SK-N-SH treated with all-trans-retinoic acid at 6 μM for 48 hours (cell line): ENCODE measurements around the gene TNS3.

Experiments used
- ATAC-seq: fragments of 200-7000 bp; cut with Tn5 transposase; 3 replicates; pipeline ENCODE4 v1.9.1; 2020; ENCODE audit warnings: mild to moderate bottlenecking, moderate library complexity
- ARNTL ChIP-seq: fragments of 450-650 bp; formaldehyde crosslinking; IDR thresholded peaks from 2 replicates; pipeline ENCODE4 v1.5.0; 2020; ENCODE audit warnings: low read depth, mild to moderate bottlenecking, moderate library complexity, borderline replicate concordance
- BACH2 ChIP-seq: fragments of 250-450 bp; sonication (Bioruptor Pico); IDR thresholded peaks from 2 replicates; pipeline ENCODE4 v1.9.0; 2021; ENCODE audit warnings: mild to moderate bottlenecking, borderline replicate concordance
- ESRRG ChIP-seq: fragments of 250-450 bp; sonication (Bioruptor Pico); IDR thresholded peaks from 2 replicates; pipeline ENCODE4 v1.6.1; 2021; ENCODE audit warnings: mild to moderate bottlenecking
- ISL1 ChIP-seq: fragments of 250-450 bp; sonication (Bioruptor Pico); IDR thresholded peaks from 2 replicates; pipeline ENCODE4 v2.1.2; 2022; ENCODE audit warnings: mild to moderate bottlenecking, moderate library complexity
- OSR1 ChIP-seq: fragments of 250-450 bp; sonication (Bioruptor Pico); IDR thresholded peaks from 2 replicates; pipeline ENCODE4 v1.8.0; 2022; ENCODE audit warnings: moderate library complexity, mild to moderate bottlenecking, inconsistent platforms
- PPARA ChIP-seq: fragments of 250-450 bp; sonication (Bioruptor Pico); IDR thresholded peaks from 2 replicates; pipeline ENCODE4 v1.5.0; 2020; ENCODE audit warnings: mild to moderate bottlenecking, borderline replicate concordance
- RARB ChIP-seq: fragments of 250-450 bp; sonication (Bioruptor Pico); IDR thresholded peaks from 2 replicates; pipeline ENCODE4 v1.8.0; 2021; ENCODE audit warnings: mild to moderate bottlenecking, moderate library complexity
- SNAI2 ChIP-seq: fragments of 250-450 bp; sonication (Bioruptor Pico); IDR thresholded peaks from 2 replicates; pipeline ENCODE4 v1.5.0; 2020; ENCODE audit warnings: mild to moderate bottlenecking, moderate library complexity
- ZC3H10 ChIP-seq: fragments of 250-450 bp; sonication (Bioruptor Pico); IDR thresholded peaks from 2 replicates; pipeline ENCODE4 v1.5.1; 2021; ENCODE audit warnings: mild to moderate bottlenecking, moderate library complexity
- ZFP3 ChIP-seq: fragments of 250-450 bp; sonication (Bioruptor Pico); IDR thresholded peaks from 2 replicates; pipeline ENCODE4 v1.5.0; 2020; ENCODE audit warnings: mild to moderate bottlenecking, moderate library complexity
- ZFP30 ChIP-seq: fragments of 450-650 bp; formaldehyde crosslinking; IDR thresholded peaks from 2 replicates; pipeline ENCODE4 v1.5.0; 2022; ENCODE audit warnings: mild to moderate bottlenecking, moderate library complexity
- ZNF565 ChIP-seq: fragments of 450-650 bp; formaldehyde crosslinking; conservative IDR thresholded peaks from 2 replicates; pipeline ENCODE4 v1.5.0; 2020; ENCODE audit warnings: low read depth, mild to moderate bottlenecking, moderate library complexity
- ZNF70 ChIP-seq: fragments of 450-650 bp; formaldehyde crosslinking; IDR thresholded peaks from 2 replicates; pipeline ENCODE4 v1.5.0; 2020; ENCODE audit warnings: mild to moderate bottlenecking, moderate library complexity
- ZNF8 ChIP-seq: fragments of 450-650 bp; formaldehyde crosslinking; IDR thresholded peaks from 2 replicates; pipeline ENCODE4 v1.5.0; 2020; ENCODE audit warnings: mild to moderate bottlenecking, moderate library complexity
- TF ChIP-seq, protein P1 (sequence below): fragments of 250-450 bp; sonication (Bioruptor Pico); IDR thresholded peaks from 2 replicates; pipeline ENCODE4 v1.8.0; 2021; ENCODE audit warnings: low read depth, mild to moderate bottlenecking, moderate library complexity, borderline replicate concordance
- TF ChIP-seq, protein P2 (sequence below): fragments of 250-450 bp; sonication (Bioruptor Pico); IDR thresholded peaks from 2 replicates; pipeline ENCODE4 v1.5.1; 2021; ENCODE audit warnings: mild to moderate bottlenecking, moderate library complexity
- TF ChIP-seq, protein P3 (sequence below): fragments of 250-450 bp; sonication (Bioruptor Pico); IDR thresholded peaks from 2 replicates; pipeline ENCODE4 v1.5.1; 2020; ENCODE audit warnings: low read depth, mild to moderate bottlenecking, moderate library complexity
- TF ChIP-seq, protein P4 (sequence below): fragments of 250-450 bp; sonication (Bioruptor Pico); IDR thresholded peaks from 2 replicates; pipeline ENCODE4 v1.8.0; 2020; ENCODE audit warnings: mild to moderate bottlenecking, moderate library complexity, borderline replicate concordance

TNS3 gene

DNA sequence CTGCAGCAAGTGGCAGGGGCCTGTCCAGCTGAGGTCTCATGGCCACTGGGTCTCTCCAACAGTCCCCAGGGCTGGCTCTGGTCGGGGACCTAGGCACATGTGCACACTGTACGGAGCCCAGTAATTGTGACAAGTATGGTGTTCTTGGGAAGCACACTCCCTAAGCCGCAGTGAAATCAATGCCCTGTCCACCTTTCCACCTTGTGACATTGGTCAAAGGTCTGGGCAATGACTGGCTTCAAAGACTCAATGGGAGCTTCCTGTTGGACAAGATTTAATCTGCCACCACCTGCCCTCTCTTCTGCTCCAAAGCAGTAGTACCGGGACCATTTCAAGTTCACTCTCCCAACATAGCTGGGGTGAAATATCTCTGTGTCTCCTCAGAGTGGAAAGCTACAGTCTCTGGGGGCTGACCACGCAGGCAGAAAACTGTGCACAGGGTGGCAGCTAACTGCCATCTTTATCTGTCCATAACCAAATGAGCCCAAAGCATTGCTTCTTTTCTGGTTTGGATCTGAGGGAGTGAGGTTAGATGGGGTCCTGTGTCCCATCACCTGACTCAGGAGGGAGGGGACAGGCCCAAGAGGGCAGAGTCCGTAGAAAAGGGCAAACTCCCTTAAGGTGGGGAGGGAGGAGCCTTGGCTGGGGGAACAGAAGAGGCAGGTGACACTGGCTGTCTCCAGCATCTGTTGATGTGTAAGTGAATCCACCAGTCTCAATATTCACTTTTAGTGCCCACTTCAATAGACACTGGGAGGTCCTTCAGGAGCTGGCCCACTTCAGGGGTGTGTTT, 307.7 kb downstream of the TNS3 start:
- TF ChIP-seq, protein P1, sequence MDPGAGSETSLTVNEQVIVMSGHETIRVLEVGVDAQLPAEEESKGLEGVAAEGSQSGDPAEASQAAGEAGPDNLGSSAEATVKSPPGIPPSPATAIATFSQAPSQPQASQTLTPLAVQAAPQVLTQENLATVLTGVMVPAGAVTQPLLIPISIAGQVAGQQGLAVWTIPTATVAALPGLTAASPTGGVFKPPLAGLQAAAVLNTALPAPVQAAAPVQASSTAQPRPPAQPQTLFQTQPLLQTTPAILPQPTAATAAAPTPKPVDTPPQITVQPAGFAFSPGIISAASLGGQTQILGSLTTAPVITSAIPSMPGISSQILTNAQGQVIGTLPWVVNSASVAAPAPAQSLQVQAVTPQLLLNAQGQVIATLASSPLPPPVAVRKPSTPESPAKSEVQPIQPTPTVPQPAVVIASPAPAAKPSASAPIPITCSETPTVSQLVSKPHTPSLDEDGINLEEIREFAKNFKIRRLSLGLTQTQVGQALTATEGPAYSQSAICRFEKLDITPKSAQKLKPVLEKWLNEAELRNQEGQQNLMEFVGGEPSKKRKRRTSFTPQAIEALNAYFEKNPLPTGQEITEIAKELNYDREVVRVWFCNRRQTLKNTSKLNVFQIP (CRISPR knock-in tag): no peak
- no peak for TF ChIP-seq ZFP3 (CRISPR knock-in tag)
- no peak for TF ChIP-seq ZNF70 (CRISPR knock-in tag)
- TF ChIP-seq, protein P2, sequence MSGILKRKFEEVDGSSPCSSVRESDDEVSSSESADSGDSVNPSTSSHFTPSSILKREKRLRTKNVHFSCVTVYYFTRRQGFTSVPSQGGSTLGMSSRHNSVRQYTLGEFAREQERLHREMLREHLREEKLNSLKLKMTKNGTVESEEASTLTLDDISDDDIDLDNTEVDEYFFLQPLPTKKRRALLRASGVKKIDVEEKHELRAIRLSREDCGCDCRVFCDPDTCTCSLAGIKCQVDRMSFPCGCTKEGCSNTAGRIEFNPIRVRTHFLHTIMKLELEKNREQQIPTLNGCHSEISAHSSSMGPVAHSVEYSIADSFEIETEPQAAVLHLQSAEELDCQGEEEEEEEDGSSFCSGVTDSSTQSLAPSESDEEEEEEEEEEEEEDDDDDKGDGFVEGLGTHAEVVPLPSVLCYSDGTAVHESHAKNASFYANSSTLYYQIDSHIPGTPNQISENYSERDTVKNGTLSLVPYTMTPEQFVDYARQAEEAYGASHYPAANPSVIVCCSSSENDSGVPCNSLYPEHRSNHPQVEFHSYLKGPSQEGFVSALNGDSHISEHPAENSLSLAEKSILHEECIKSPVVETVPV (CRISPR knock-in tag): no peak
- no peak for TF ChIP-seq ESRRG (CRISPR knock-in tag)
- TF ChIP-seq ZFP30 (CRISPR knock-in tag): no peak
- ATAC-seq: no peak

DNA sequence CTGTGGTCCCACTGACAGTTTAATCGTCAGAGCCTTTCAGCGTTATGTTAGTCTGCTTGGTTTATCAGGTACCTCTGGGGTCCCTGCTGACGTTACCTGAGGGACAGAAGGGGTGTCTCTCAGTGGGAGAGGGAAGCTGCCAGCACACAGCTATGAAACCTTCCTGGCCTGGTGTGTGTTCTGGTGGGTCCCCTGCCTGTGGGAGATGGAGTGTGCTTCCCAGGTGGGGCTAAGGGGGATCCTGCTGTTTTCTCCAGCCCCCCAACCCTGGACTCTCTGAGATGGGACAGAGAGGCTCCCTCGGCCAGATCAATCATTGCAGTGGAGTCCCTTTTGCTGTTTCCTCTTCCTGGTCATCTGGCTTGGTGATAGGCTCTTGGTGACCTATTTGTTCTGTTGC, 308.8 kb downstream of the TNS3 start:
- no peak for TF ChIP-seq OSR1 (CRISPR knock-in tag)
- TF ChIP-seq, all 23 proteins: peak for 0
- no peak for ATAC-seq

DNA sequence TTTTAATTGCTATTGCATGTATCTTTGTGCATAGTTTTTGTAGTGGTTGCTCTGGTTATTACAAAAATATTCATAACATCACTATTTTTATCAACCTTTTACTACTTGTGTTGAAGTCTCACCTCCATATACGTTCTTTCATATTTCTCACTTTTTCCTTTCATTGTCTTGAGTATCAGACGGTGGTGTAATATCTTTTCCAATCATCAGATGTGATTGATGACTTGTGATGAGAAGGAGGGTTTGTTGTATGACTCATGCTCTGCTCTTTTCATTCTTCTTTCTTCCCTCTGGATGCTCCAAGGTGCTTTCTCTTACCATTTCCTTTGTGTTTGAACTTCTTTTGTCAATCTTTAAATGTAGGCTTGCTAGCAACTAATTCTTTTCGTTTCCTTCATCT, 310.2 kb downstream of the TNS3 start:
- no peak for TF ChIP-seq ZNF8 (CRISPR knock-in tag)
- TF ChIP-seq, protein P3, sequence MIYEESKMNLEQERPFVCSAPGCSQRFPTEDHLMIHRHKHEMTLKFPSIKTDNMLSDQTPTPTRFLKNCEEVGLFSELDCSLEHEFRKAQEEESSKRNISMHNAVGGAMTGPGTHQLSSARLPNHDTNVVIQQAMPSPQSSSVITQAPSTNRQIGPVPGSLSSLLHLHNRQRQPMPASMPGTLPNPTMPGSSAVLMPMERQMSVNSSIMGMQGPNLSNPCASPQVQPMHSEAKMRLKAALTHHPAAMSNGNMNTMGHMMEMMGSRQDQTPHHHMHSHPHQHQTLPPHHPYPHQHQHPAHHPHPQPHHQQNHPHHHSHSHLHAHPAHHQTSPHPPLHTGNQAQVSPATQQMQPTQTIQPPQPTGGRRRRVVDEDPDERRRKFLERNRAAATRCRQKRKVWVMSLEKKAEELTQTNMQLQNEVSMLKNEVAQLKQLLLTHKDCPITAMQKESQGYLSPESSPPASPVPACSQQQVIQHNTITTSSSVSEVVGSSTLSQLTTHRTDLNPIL (CRISPR knock-in tag): no peak
- TF ChIP-seq ZFP3 (CRISPR knock-in tag): no peak
- TF ChIP-seq ZC3H10: no peak
- TF ChIP-seq, protein P4, sequence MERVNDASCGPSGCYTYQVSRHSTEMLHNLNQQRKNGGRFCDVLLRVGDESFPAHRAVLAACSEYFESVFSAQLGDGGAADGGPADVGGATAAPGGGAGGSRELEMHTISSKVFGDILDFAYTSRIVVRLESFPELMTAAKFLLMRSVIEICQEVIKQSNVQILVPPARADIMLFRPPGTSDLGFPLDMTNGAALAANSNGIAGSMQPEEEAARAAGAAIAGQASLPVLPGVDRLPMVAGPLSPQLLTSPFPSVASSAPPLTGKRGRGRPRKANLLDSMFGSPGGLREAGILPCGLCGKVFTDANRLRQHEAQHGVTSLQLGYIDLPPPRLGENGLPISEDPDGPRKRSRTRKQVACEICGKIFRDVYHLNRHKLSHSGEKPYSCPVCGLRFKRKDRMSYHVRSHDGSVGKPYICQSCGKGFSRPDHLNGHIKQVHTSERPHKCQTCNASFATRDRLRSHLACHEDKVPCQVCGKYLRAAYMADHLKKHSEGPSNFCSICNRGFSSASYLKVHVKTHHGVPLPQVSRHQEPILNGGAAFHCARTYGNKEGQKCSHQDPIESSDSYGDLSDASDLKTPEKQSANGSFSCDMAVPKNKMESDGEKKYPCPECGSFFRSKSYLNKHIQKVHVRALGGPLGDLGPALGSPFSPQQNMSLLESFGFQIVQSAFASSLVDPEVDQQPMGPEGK: no peak
- ATAC-seq: no peak

DNA sequence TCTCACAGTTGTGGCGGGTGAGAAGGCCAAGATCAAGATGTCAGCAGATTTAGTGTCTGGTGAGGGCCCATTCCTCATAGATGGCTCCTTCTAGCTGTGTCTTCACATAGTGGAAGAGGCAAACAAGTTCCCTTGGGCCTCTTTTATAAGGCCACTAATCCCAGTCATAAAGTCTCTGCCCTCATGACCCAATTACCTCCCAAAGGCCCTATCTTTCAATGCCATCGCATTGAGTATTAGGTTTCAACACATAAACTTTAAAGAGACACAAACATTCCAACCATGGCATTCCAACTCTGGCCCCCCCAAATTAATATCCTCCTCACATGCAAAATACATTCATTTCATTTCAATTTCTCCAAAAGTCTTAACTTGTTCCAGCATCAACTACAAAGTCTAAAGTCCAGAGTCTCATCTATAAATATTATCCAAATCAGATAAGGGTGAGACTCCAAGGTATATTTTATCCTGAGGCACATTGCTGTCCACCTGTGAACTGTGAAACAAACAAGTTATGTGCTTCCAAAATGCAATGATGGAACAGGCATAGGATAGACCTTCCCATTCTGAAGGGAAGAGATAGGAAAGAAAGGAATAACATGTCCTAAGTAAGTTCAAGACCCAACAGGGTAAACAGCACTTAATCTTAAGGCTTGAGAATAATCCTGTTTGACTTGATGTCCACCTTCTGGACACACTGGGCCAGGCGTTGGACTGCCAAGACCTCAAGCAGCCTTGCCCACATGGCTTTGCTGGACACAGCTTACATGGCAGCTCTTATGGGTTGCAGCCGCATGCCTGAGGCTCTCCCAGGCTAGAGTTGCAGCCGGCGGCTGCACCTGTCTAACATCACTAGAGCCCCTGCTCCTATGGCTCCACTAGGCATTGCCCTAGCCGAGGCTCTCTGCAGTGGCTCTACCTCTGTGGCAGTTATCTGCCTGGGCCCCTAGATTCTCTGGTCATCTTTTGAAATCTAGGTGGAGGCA, 312.8 kb downstream of the TNS3 start:
- no peak for ATAC-seq
- TF ChIP-seq SNAI2 (CRISPR knock-in tag) (no peak), RARB (no peak), ARNTL (CRISPR knock-in tag) (no peak), BACH2 (CRISPR knock-in tag) (no peak), ZNF565 (CRISPR knock-in tag) (no peak), ISL1 (no peak), ZFP30 (CRISPR knock-in tag) (no peak), PPARA (CRISPR knock-in tag) (no peak), ESRRG (CRISPR knock-in tag) (no peak)
- TF ChIP-seq, protein P4: no peak
- TF ChIP-seq, protein P2 (CRISPR knock-in tag): no peak
